Measurements from ENCODE around the gene GORASP1. TPM values are rescaled to one million over a fixed set of nuclear protein-coding genes. Genes with fewer than 3 reads are reported as not detected.
A peak's percentile ranks its signal among the peaks of the same experiment; 100 is the strongest.

The GORASP1 gene
- total and polyA plus RNA-seq, 2 of the 13 experiments (the other 11 are each of a cell fraction or from before 2014, with no cell fraction given), result 36.4 to 39.8 TPM

DNA sequence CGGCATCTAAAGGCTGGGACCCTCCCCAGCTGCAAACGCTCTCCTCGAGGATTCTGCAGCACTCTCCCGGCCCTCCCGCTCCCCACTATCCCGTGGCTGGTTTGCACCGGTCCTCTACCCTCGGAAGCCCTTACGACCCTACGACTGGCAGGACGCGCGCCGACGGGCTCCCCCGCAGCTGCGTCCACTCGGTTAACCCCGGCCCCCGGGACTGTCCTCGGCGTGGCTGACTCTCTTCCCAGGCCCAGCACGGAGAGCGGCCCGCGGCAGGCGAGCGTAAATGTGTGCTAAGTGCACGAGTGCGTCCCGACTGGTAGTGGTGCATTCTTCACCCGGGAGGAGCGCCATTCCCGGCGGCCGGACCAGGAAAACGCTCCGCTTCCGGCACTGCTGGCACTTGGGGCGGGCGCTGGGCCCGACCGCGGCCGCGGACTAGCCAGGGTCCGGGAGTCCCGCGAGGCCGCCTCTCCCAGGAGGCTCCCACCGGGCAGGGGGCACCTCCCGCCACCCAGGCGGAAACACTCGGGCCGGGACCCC lies 508 bp downstream of the GORASP1 start (continued):
- TF ChIP-seq, protein P1, sequence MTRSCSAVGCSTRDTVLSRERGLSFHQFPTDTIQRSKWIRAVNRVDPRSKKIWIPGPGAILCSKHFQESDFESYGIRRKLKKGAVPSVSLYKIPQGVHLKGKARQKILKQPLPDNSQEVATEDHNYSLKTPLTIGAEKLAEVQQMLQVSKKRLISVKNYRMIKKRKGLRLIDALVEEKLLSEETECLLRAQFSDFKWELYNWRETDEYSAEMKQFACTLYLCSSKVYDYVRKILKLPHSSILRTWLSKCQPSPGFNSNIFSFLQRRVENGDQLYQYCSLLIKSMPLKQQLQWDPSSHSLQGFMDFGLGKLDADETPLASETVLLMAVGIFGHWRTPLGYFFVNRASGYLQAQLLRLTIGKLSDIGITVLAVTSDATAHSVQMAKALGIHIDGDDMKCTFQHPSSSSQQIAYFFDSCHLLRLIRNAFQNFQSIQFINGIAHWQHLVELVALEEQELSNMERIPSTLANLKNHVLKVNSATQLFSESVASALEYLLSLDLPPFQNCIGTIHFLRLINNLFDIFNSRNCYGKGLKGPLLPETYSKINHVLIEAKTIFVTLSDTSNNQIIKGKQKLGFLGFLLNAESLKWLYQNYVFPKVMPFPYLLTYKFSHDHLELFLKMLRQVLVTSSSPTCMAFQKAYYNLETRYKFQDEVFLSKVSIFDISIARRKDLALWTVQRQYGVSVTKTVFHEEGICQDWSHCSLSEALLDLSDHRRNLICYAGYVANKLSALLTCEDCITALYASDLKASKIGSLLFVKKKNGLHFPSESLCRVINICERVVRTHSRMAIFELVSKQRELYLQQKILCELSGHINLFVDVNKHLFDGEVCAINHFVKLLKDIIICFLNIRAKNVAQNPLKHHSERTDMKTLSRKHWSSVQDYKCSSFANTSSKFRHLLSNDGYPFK (CRISPR knock-in tag; IDR thresholded peaks at IDR 0.05; ENCODE audit: borderline replicate concordance), result 0 out of 2 replicates have a peak, but pooled peaks have one; percentile 5
- TF ChIP-seq, protein P2, sequence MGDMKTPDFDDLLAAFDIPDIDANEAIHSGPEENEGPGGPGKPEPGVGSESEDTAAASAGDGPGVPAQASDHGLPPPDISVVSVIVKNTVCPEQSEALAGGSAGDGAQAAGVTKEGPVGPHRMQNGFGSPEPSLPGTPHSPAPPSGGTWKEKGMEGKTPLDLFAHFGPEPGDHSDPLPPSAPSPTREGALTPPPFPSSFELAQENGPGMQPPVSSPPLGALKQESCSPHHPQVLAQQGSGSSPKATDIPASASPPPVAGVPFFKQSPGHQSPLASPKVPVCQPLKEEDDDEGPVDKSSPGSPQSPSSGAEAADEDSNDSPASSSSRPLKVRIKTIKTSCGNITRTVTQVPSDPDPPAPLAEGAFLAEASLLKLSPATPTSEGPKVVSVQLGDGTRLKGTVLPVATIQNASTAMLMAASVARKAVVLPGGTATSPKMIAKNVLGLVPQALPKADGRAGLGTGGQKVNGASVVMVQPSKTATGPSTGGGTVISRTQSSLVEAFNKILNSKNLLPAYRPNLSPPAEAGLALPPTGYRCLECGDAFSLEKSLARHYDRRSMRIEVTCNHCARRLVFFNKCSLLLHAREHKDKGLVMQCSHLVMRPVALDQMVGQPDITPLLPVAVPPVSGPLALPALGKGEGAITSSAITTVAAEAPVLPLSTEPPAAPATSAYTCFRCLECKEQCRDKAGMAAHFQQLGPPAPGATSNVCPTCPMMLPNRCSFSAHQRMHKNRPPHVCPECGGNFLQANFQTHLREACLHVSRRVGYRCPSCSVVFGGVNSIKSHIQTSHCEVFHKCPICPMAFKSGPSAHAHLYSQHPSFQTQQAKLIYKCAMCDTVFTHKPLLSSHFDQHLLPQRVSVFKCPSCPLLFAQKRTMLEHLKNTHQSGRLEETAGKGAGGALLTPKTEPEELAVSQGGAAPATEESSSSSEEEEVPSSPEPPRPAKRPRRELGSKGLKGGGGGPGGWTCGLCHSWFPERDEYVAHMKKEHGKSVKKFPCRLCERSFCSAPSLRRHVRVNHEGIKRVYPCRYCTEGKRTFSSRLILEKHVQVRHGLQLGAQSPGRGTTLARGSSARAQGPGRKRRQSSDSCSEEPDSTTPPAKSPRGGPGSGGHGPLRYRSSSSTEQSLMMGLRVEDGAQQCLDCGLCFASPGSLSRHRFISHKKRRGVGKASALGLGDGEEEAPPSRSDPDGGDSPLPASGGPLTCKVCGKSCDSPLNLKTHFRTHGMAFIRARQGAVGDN (CRISPR knock-in tag; IDR thresholded peaks at IDR 0.05), result peak; percentile 57; the same call in 1 of the 2 replicates
- TF ChIP-seq MED8 (CRISPR knock-in tag; IDR thresholded peaks at IDR 0.05; ENCODE audit: insufficient replicate concordance) (no peak), ELF1 (CRISPR knock-in tag; IDR thresholded peaks at IDR 0.05) (peak; percentile 36), RXRA (CRISPR knock-in tag; IDR thresholded peaks at IDR 0.05) (0 out of 2 replicates have a peak, but pooled peaks have one; percentile 3), AGO2 (optimal IDR thresholded peaks at IDR 0.05; ENCODE audit: low read depth, low read length) (peak; percentile 46), ZSCAN25 (CRISPR knock-in tag; IDR thresholded peaks at IDR 0.05) (0 out of 2 replicates have a peak, but pooled peaks have one; percentile 45), PHF20 (CRISPR knock-in tag; IDR thresholded peaks at IDR 0.05) (0 out of 2 replicates have a peak, but pooled peaks have one; percentile 7), ZNF670 (CRISPR knock-in tag; IDR thresholded peaks at IDR 0.05; ENCODE audit: borderline replicate concordance) (peak; percentile 38; the same call in 1 of the 2 replicates), ZNF777 (CRISPR knock-in tag; IDR thresholded peaks at IDR 0.05) (peak; percentile 79), NFKB2 (CRISPR knock-in tag; IDR thresholded peaks at IDR 0.05; ENCODE audit: borderline replicate concordance) (peak; percentile 13; the same call in 1 of the 2 replicates), NCOA1 (CRISPR knock-in tag; IDR thresholded peaks at IDR 0.05) (peak; percentile 75; the same call in 1 of the 2 replicates), ZSCAN21 (CRISPR knock-in tag; IDR thresholded peaks at IDR 0.05; ENCODE audit: borderline replicate concordance) (0 out of 2 replicates have a peak, but pooled peaks have one; percentile 29), GABPA (IDR thresholded peaks at IDR 0.05; ENCODE audit: low read depth, low read length) (peak; percentile 37), GABPA (CRISPR knock-in tag; IDR thresholded peaks at IDR 0.05; ENCODE audit: low read depth) (no peak), ELF3 (CRISPR knock-in tag; IDR thresholded peaks at IDR 0.05) (peak; percentile 19; the same call in 1 of the 2 replicates), SOX5 (CRISPR knock-in tag; IDR thresholded peaks at IDR 0.05; ENCODE audit: borderline replicate concordance) (no peak)
- TF ChIP-seq, protein P3, sequence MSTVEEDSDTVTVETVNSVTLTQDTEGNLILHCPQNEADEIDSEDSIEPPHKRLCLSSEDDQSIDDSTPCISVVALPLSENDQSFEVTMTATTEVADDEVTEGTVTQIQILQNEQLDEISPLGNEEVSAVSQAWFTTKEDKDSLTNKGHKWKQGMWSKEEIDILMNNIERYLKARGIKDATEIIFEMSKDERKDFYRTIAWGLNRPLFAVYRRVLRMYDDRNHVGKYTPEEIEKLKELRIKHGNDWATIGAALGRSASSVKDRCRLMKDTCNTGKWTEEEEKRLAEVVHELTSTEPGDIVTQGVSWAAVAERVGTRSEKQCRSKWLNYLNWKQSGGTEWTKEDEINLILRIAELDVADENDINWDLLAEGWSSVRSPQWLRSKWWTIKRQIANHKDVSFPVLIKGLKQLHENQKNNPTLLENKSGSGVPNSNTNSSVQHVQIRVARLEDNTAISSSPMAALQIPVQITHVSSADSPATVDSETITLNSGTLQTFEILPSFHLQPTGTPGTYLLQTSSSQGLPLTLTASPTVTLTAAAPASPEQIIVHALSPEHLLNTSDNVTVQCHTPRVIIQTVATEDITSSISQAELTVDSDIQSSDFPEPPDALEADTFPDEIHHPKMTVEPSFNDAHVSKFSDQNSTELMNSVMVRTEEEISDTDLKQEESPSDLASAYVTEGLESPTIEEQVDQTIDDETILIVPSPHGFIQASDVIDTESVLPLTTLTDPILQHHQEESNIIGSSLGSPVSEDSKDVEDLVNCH (CRISPR knock-in tag; IDR thresholded peaks at IDR 0.05), result no peak
